Dermis microvascular lymphatic vessel endothelial cell (primary cell): ENCODE data around the gene GPR148. TPM values are rescaled to one million over a fixed set of nuclear protein-coding genes. Genes with fewer than 3 reads are reported as not detected.
"Not testable (repeated sequence)": the region's sequence is repeated elsewhere in the genome, so short reads cannot be mapped to it uniquely, and the experiment has no call there.

Experiments used
- DNase-seq, 2 donors: peaks; one replicate each; pipeline versions ENCODE4 v3.0.0 to v3.0.0-alpha.2; 2010; ENCODE audit warnings: low read depth in 2 of 2
- total RNA-seq: library from RNA; depleted of rRNA; stranded (reverse); fragments of >200 nt; gene quantifications from 2 replicates; pipeline ENCODE4 v1.2.1, GENCODE V29; 2014

Gene GPR148
- under 0.01 TPM in 1 of 2 replicates, not detected in the other for total RNA-seq

GRCh38 chr2:130728549-130729316 is at the start of gene GPR148:
GPR148 (plus strand) TSS chr2:130729070; CDS start chr2:130729152, 82 bp downstream.
- DNase-seq: no peak

GRCh38 chr2:130692041-130692770 is 36.7 kb upstream of the GPR148 start:
- not testable (repeated sequence) for DNase-seq

GRCh38 chr2:130693474-130693873 is 35.4 kb upstream of the GPR148 start:
- DNase-seq: peak in 1 of 2 donors; percentile 5

DNA sequence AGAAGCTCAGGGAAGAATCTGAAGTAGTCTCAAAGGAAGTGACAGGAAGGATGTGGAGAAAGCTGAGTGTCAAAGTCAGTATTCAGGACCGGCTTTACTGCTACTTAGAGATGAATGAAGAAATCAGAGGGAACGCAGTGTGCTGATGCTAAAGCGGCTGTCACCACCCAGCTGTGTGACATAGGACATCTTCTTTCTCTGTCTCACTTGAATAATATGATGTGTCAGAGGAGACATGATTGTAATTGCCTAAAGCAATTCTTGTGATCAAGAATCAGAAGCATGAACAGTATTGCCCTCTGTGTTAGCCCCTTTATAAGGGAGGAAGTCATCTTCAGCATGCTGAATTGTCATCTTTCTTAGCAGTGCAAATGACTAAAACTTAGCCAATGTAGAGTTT is 25.6 kb upstream of the GPR148 start:
- DNase-seq: not testable (repeated sequence)

DNA sequence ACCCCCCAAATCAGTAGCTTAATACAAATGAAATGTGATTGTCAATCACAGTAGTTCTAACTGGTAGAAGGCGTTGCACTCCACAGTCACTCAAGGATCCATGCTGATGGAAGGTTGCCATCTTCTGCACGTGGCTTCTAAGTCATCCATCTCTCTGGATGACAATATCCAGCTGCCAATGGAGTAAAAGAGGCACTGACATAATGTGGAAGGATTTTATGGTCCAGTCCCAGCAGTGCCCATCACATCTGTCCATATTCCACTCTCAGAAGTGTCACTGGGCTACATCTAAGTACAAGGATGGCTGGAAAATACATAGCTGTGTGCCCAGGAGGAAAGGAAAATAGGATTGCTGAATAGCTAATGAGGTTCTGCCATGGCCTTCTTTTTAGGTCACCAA is 14.1 kb upstream of the GPR148 start:
- not testable (repeated sequence) for DNase-seq

GRCh38 chr2:130720036-130720435 is 8.8 kb upstream of the GPR148 start:
- DNase-seq: no peak

GRCh38 chr2:130720528-130720927 is 8.3 kb upstream of the GPR148 start:
- DNase-seq: no peak

DNA sequence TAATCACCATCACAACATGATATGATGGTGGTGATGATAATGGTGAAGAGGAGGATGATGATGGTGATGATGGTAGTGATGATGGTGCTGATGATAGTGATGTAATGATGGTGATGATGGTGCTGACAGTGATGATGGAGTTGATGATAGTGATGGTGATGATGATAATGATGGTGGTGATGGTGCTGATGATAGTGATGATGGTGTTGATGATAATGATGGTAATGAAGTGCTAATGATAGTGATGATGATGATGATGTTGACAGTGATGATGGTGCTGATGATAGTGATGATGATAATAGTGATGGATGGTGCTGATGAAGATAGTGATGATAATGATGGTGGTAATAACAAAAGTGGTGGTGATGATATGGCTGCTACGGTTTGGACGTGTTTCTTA is 4.4 kb upstream of the GPR148 start:
- DNase-seq: no peak

GRCh38 chr2:130726614-130727180 is 2.2 kb upstream of the GPR148 start:
- DNase-seq: no peak

- DNase-seq: peak; percentile 67 to 74
Measured at GRCh38 chr2:130727286-130727924, 1.5 kb upstream of the GPR148 start.

- DNase-seq: no peak
Measured at GRCh38 chr2:130728007-130728454, 839 bp upstream of the GPR148 start.

GRCh38 chr2:130729322-130730299 is 741 bp downstream of the GPR148 start:
- no peak for DNase-seq

DNA sequence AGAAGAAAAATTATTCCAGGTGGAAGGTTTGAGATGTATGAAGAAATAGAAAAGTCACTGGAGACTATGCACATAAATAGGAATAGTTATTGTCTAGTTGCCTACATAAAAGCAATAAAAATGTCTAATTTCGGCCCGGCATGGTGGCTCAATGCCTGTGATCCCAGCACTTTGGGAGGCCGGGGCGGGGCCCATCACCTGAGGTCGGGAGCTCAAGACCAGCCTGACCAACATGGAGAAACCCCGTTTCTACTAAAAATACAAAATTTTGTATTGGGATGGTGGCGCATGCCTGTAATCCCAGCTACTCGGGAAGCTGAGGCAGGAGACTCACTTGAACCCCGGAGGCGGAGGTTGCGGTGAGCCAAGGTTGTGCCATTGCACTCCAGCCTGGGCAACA is 3.4 kb downstream of the GPR148 start:
- DNase-seq: not testable (repeated sequence)

GRCh38 chr2:130735200-130735599 is 6.3 kb downstream of the GPR148 start:
- DNase-seq: no peak

DNA sequence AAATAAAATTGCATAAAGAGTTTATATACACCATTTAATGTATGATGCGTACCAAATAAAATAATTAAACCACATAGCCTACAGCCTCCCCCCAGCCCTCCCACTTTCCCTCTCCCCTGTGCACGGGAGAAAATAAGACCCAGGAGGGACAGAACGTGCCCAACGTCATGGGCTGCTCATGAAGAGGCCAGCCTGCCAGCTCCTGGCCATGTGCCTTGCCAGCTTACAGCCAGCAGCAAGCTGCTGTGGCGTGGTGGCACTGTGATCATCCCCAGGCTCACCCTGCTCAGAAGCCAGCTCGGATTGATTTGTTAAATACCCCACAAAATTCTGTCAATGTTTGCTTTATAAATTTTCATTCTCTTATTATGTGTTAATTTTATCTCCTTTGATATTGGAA is 7.6 kb downstream of the GPR148 start:
- no peak for DNase-seq

GRCh38 chr2:130737592-130737991 is 8.7 kb downstream of the GPR148 start:
- no peak for DNase-seq

DNA sequence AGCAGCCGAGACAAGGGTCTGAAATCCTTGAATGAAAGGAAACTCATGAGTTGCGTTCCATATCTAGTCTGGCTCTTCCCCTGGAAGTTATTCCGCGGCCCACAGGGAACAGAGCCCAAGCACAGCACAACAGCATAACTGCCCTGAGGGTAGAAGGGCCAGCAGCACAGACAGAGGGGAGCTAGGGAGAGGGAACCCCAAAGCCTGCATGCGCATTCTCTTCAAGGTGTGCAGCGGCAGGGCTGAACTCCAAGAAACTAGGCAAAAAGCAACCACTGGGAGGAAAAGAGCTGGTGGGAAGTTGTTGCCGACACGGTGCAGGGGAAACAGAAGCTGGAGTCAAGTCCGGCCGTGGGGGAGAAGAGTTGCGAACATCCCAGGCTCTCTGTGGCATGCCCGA is 11.8 kb downstream of the GPR148 start:
- no peak for DNase-seq

- no peak for DNase-seq
Measured at GRCh38 chr2:130743278-130743677, 14.4 kb downstream of the GPR148 start.

- no peak for DNase-seq
Measured at GRCh38 chr2:130744287-130745117, 15.6 kb downstream of the GPR148 start.

- no peak for DNase-seq
Measured at GRCh38 chr2:130749078-130749477, 20.2 kb downstream of the GPR148 start.
